ENCODE data around the gene SLC9B2. TPM values are rescaled to one million over a fixed set of nuclear protein-coding genes. Genes with fewer than 3 reads are reported as not detected.

Gene SLC9B2
- total RNA-seq, 1 experiment from 2014 or later: 7.3 TPM

DNA sequence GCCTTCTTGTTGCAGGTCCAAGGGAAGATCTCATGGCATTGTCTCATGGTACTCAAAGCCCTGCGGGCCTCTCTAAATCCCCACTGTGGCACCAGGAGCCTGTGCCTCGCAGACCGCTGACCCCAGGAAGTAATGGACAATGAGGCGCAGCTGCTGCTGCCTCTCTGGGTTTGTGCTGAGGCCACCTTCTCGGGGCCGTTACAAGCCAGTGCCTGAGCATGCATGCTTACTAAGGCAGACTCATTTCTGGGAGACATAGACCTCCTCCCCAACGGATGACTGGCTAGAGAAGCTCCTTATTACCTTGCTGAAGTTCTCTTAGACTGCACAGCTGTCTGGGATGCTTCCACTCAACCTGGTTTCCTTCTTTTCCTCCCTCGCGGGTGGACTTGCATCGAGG, 21.8 kb upstream of the SLC9B2 start:
- Histone ChIP-seq H2BK120ac (ENCODE audit: low read depth, low read length, poor library complexity, severe bottlenecking) (no peak overlapping the region), H2BK12ac (ENCODE audit: insufficient read length, low read depth, low read length) (no peak overlapping the region), H2AK5ac (ENCODE audit: insufficient read length, low read length) (no peak overlapping the region), H3K4me2 (ENCODE audit: insufficient read depth, insufficient read length, low read length) (peak overlapping the region; percentile 47), H3K27ac (ENCODE audit: insufficient read length, low read depth, low read length) (no peak overlapping the region), H3K4ac (ENCODE audit: low read depth, low read length) (no peak overlapping the region), H3K27me3 (ENCODE audit: insufficient read depth, low read length) (no peaks in the 10 kb centered on the region), H2BK20ac (ENCODE audit: low read depth, low read length, poor library complexity, severe bottlenecking) (no peak overlapping the region), H3K18ac (ENCODE audit: insufficient read length, low read depth, low read length) (no peak overlapping the region), H3K79me1 (ENCODE audit: insufficient read depth, low read depth, low read length, poor library complexity, severe bottlenecking) (no peaks in the 10 kb centered on the region), H3K79me2 (ENCODE audit: insufficient read depth, low read length) (no peaks in the 10 kb centered on the region), H2AFZ (ENCODE audit: low read length) (no peak overlapping the region), H3K14ac (ENCODE audit: insufficient read depth, low read length) (no peak overlapping the region), H3K56ac (ENCODE audit: insufficient read length, low read depth, low read length) (no peak overlapping the region), H3K23ac (ENCODE audit: insufficient read length, low read depth, low read length) (no peak overlapping the region), H2BK5ac (ENCODE audit: insufficient read length, low read length) (no peak overlapping the region), H3K4me1 (ENCODE audit: insufficient read depth, low read length) (0 out of 2 replicates have a peak, but pooled peaks cover 3% of the 10 kb centered on the region), H4K8ac (replicated peaks; ENCODE audit: insufficient read length, low read depth, low read length) (no peak overlapping the region), H3K9me3 (ENCODE audit: control insufficient read depth, low read depth, low read length) (no peaks in the 10 kb centered on the region), H3T11ph (ENCODE audit: low read length) (no peak overlapping the region), H4K20me1 (ENCODE audit: control insufficient read depth, insufficient read depth, insufficient read length) (no peaks in the 10 kb centered on the region), H4K5ac (ENCODE audit: insufficient read length, low read depth, low read length) (no peak overlapping the region), H2BK15ac (ENCODE audit: low read depth, low read length) (no peak overlapping the region), H3K23me2 (ENCODE audit: insufficient read length, low read depth, low read length, poor library complexity, severe bottlenecking) (no peaks in the 10 kb centered on the region), H4K91ac (ENCODE audit: insufficient read length, low read depth, low read length) (no peak overlapping the region), H3K9ac (ENCODE audit: extremely low read depth, insufficient read length, low read length) (no peak overlapping the region)
- Mint-ChIP-seq H3K27ac (no peak overlapping the region), H3K9me3 (no peaks in the 10 kb centered on the region), H3K27me3 (ENCODE audit: low read depth) (no peaks in the 10 kb centered on the region), H3K36me3 (ENCODE audit: insufficient read depth in 1 of 3, low read depth in 3 of 3) (peaks cover 0 to 4% (median 3%) of the 10 kb centered on the region in 3 experiments; a peak in 1 of 7 replicates), H3K4me3 (peak overlapping the region; percentile 28 to 79), H3K4me1 (peaks cover 14 to 15% of the 10 kb centered on the region in 2 experiments)
- TF ChIP-seq, protein P1, sequence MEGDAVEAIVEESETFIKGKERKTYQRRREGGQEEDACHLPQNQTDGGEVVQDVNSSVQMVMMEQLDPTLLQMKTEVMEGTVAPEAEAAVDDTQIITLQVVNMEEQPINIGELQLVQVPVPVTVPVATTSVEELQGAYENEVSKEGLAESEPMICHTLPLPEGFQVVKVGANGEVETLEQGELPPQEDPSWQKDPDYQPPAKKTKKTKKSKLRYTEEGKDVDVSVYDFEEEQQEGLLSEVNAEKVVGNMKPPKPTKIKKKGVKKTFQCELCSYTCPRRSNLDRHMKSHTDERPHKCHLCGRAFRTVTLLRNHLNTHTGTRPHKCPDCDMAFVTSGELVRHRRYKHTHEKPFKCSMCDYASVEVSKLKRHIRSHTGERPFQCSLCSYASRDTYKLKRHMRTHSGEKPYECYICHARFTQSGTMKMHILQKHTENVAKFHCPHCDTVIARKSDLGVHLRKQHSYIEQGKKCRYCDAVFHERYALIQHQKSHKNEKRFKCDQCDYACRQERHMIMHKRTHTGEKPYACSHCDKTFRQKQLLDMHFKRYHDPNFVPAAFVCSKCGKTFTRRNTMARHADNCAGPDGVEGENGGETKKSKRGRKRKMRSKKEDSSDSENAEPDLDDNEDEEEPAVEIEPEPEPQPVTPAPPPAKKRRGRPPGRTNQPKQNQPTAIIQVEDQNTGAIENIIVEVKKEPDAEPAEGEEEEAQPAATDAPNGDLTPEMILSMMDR (conservative IDR thresholded peaks at IDR 0.05): no peak
- no CpG with 5 or more reads among the region's 10 CpGs for WGBS (ENCODE audit: extremely low coverage, insufficient read length, low lambda C conversion rate)
- DNase-seq: no peak
